GM18498 (cell line): ENCODE data around the gene AMH.
"Not testable (repeated sequence)": the region's sequence is repeated elsewhere in the genome, so short reads cannot be mapped to it uniquely, and the experiment has no call there.

Experiments
- ATAC-seq: cut with Tn5 transposase; IDR thresholded peaks from one replicate; pipeline ENCODE4 v1.9.1; 2021; ENCODE audit warnings: mild to moderate bottlenecking, moderate library complexity; ENCODE audit not compliant: unreplicated experiment

The AMH gene

DNA sequence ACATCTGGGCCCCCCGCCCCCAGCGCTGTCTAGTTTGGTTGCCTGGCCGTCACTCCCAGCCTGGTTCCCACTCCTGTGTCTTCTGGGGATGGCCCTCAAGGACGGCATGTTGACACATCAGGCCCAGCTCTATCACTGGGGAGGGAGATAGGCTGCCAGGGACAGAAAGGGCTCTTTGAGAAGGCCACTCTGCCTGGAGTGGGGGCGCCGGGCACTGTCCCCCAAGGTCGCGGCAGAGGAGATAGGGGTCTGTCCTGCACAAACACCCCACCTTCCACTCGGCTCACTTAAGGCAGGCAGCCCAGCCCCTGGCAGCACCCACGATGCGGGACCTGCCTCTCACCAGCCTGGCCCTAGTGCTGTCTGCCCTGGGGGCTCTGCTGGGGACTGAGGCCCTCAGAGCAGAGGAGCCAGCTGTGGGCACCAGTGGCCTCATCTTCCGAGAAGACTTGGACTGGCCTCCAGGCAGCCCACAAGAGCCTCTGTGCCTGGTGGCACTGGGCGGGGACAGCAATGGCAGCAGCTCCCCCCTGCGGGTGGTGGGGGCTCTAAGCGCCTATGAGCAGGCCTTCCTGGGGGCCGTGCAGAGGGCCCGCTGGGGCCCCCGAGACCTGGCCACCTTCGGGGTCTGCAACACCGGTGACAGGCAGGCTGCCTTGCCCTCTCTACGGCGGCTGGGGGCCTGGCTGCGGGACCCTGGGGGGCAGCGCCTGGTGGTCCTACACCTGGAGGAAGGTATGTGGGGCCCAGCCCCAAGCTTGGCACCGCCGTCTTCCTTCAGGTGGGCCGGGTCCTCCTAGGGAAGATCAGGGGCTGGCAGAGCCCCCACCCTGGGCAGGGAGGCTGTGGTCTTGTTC is at the start of gene AMH:
TSS of gene AMH (plus strand) at position 314 of the 857 bp plus-strand sequence. CDS start at position 324, 10 bp downstream.
- ATAC-seq = no peak

DNA sequence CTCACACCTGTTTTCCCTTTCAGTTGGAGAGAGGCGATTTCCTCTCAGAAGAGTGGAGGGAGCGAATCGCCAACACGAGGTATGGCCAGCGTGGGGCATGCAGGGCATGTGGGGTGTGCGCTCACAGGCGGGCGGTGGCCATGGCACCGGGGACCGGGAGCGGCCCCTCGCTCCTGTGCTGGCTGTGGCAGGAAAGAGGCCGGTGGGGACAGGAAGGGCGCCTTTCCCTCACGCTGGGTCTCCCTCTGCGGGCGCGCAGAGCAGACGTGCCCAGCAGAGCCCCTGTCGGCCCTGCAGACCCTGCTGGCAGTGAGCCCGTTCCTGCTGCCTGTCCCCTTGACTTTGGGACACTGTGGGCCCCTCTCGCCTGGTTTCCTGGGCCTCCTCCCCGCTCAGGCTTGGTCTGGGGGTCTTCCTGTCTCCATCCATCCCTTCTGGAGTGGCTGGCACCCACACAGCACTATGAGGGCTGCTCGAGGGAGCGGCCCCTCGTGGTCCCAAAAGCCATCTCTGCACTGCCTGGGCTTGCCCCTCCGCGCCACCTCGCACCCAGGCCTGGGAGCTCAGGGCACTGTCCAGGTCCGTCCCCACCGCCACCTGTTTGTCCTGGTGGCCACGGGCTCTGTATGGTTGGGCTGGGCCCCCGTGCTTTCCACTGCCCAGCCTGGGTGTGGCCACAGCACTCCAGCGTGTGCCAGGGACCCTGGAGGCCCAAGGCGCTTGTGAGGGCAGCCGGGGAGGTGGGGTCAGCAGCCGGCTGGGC is 49.1 kb upstream of the AMH start:
- no peak for ATAC-seq

DNA sequence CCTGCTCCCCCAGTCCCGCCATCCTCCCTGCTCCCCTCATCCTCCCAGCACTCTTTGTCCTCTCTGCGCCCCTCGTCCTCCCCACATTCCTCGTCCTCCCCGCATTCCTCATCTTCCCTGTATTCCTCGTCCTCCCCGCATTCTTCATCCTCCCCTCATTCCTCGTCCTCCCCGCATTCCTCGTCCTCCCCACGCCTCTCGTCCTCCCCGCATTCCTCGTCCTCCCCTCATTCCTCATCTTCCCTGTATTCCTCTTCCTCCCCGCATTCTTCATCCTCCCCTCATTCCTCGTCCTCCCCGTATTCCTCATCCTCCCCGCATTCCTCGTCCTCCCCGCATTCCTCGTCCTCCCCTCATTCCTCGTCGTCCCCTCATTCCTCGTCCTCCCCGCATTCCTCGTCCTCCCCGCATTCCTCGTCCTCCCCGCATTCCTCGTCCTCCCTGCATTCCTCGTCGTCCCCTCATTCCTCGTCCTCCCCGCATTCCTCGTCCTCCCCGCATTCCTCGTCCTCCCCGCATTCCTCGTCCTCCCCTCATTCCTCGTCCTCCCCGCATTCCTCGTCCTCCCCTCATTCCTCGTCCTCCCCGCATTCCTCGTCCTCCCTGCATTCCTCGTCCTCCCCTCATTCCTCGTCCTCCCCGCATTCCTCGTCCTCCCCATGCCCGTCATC is 48.4 kb upstream of the AMH start:
- not testable (repeated sequence) for ATAC-seq

DNA sequence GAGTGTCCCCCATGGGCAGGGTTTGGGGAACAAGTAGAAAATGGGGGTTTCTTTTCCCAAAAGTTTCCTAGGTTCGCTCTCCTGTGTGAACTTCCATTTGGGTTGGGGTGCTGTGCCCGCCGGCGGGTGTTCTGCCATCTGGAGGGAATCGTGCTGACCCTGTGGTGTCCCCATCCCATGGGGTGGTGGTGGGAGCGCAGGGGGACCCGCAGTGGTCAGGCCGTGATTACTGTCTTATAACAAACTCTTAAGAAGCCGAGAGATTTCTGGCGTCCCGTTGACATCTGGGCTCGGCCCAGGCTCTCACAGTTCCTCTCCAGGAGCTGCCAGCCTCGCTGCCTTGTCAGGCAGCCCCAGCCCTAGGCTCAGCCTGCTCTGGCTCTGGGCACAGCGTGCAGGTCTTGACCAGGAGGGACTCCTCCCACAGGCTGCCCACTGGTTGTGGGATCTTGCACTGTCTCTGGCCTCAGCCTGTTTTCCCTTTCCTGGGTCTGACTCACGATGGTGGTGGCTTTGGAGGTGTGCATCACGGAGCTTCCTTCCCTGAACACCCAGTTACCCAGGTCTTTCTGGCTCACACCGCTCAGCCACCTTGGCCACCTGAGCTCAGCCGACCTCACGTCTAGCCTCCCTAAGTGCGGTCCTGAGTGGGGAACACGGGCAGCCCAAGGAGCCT is 47.5 kb upstream of the AMH start:
- ATAC-seq = no peak

DNA sequence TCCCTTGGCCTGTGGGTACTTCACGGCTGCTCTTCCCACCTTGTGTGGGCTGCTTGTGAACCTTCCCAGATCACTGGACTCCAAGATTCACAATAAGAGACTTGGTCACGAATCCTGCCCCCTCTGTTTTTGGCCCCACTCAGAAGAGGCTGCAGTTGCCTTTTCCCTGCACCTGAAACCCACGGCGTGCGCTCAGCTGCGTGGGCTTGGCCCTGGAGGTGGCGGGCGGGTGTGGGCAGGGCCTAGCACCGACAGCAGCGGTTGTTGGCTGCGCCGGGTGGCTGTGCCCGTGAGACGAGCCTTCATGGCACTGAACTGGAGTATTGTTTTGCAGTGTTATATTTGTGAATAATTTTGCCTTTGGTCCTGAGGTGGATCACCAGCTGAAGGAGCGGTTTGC is 46.8 kb upstream of the AMH start:
- no peak for ATAC-seq

DNA sequence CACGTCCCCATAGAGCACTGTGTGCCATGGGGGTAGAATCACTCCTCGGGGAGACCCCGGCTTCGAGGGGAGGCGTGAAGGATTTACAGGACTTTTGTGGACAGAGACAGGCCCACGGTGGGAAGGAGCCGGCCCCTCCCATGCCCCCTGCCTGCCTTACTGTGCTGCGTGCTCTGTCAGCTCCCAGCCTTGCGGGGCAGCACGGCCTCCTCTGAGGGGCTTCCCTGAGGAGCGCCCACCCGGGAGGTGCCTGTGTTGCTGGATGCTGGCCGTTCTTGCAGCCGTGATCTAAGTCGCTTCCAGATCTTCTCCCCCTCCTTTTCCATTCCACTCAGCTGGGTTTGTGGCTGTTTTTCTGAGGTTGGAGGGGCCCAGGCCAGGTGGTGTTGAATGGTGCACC is 42.1 kb upstream of the AMH start:
- no peak for ATAC-seq

DNA sequence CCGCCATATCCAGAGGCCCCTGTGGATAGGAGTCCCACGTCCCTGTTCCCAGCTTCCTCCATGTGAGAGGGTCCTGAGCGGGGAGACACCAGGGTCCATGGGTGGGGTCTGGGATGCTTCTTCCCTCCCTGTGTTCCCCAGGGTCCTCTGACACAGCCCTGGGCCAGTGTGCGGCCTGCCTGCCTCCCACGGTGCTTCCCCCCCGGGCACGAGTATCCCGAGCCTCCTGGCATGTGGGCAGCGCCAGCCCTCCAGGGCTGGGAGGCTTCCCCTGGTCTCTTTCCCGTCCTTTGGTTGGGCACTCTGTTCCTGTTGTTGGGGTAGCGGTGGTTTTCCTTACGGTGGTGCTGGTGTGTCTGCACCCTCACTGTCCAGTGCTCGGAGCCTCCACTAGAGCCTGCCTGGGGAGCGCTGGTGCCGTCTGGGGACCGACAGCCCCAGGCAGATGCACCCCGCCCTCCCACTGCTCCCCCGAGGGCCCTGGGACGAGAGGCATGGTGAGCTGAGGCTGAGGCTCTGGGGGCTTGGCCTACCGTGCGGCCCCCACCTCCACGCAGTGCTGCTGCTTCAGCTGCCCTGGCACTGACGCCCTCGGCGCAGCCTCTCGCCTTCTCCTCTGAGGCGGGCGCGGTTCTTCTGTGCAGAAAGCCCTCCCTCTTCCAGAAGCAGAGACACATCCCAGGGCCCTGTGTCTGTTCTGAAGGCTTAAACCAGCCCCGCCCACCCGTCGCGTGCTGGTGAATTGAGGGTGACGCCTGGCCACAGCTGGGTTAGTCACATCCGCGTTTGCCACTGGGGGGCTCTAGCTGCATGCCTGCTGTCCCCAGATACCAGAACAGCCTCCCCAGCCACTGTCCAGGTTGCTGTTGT is 40.9 kb upstream of the AMH start:
- ATAC-seq = no peak

DNA sequence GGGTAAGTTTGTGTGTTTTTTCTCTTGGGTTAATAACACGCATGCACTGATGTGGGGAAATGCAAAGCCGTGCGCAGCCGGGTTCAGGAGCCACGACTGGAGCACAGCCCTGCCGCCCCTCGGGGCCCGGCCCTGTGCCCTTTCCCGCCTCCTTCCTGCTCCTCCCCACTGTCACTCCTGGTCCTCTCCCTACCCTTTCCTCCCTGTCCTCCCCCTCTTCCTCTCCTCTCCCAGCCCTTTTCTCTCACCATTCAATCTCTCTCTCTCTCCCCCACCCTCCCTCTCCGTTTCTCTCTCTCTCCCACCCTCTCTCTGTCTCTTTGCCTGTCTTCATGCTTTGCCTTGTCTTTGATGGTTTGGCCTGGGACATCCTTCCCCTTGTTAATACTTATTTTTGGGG is 40.1 kb upstream of the AMH start:
- ATAC-seq = no peak

DNA sequence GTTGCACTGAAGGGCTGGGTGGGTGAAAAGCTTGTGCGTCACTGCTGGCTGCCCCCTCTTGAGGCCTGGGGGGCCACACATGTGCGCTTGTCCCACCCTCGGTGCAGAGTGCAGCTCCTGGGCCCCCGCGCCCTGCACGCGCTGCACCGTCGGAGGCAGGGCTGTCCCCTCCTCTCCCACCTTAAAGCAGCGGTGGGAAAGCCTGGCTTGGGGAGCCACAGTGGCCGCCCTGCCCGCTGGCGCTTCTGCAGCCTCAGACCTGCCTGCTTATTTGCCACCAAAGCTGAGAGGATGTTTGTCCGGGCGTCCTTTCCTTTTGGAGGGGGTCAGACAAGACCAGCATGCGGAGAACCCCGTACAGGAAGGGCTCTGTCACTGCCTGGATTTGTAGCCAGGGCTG is 39.7 kb upstream of the AMH start:
- ATAC-seq = no peak

DNA sequence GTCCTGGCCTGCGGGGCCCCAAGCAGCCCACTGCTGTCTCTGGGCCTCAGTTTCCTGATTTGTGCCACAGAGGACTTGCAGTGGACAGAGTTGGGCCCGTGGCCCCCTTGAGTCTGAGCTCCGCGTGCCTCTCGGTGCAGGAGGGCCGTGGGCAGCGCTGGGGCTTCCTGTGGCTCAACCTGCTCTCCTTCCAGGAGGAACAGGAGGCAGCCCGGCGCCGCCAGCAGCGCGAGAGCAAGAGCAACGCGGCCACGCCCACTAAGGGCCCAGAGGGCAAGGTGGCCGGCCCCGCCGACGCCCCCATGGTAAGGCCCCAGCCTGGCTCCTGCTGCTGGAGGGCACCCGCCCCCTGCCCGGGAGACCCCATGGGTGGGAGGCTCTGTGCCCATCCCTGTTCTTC is 38.9 kb upstream of the AMH start:
- ATAC-seq = no peak

DNA sequence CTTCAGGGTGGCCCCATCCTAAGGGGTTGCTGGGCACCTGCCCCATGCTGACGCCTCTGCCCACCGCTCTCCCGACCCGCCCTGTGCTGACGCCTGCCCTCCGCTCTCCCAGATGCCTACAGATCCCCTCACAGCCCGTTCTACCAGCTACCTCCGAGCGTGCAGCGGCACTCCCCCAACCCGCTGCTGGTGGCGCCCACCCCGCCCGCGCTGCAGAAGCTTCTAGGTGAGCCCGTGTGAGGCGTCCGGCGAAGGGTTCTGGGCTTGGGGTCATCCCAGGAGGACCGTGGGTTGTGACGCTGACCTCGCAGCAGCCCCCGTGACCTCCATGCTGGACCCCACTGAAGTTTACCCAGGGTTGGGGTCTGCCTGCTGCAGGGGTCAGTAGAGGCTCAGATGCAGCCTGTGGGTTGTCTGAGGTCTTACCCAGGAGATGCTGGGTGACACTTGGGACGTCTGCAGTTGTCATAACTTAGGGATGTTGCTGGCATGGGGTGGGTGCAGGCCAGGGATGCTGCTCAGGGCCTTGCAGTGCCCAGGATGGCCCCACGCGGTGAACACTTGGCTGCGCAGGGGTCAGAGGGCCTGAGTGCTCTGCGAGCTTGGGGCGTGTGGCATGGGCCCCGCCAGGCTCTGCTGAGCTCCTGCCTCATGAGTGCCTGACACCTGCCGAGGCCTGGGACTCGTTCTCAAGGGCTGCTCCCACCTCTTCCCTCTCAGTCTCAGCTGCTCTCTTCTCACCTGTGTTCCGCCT is 38.0 kb upstream of the AMH start:
- ATAC-seq = no peak

DNA sequence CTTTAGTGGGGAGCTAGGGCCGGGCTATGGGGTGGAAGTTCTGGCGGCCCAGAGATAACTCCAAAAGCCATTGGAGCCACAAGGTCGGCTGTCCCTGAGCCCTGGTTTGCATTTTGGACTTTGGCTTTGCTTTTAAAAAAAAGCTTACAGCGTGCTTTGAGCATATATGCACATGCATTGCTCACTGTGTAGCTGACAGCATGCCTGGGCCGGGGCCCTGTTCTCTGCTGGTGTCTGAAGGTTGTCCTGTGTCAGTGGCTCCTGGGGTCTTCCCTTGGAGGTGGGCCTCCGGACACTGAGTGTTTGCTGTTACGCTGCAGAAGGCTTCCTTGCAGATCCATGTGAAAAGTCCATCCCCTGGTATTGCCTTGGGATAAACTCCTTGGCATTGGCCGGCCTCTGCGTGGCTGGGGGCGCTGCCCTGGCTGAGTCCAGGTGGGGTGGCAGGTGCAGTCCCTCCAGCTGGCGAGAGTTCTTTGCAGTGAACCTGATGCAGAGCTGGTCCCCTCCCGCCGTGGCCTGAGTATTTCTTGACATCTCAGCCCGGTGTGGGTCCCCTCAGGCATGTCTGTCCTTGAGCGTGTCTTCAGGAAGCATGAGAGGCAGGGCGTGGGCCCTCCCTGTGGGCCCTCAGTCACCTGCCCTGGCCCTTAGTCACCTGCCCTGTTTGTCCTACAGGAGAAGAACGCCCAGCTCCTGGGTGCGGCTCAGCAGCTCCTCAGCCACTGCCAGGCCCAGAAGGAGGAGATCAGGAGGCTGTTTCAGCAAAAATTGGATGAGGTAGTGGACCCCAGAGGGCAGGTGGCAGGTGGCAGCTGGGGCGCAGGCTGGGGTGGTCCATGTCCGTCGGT is 36.0 kb upstream of the AMH start:
- ATAC-seq = no peak

DNA sequence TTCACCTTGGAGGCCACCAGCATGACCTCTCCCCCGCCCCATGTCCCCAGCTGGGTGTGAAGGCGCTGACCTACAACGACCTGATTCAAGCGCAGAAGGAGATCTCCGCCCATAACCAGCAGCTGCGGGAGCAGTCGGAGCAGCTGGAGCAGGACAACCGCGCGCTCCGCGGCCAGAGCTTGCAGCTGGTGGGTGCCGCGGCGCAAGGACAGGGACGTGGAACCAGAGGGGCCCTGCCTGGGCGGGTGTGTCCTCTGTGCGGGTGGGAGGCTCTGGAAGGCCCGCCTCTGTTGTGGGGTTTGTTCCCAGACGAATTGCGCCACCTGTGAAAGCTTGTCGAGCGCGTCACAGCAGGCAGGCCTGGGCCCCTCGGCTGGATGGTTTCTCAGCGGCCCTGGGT is 35.3 kb upstream of the AMH start:
- no peak for ATAC-seq

DNA sequence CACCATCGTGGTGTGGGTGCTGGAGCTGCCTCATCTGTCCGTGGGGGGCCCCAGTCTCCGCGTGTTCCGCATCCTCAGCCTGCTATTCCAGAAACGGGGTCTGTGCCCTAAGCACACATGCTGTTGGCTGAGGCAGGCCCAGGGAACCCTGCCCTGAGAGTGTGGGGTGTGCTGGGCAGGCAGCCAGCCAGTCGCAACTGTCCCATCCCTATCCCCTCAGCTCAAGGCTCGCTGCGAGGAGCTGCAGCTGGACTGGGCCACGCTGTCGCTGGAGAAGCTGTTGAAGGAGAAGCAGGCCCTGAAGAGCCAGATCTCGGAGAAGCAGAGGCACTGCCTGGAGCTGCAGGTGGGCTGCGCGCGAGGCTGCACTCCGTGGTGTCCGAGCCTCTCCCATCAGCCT is 34.9 kb upstream of the AMH start:
- ATAC-seq = no peak

DNA sequence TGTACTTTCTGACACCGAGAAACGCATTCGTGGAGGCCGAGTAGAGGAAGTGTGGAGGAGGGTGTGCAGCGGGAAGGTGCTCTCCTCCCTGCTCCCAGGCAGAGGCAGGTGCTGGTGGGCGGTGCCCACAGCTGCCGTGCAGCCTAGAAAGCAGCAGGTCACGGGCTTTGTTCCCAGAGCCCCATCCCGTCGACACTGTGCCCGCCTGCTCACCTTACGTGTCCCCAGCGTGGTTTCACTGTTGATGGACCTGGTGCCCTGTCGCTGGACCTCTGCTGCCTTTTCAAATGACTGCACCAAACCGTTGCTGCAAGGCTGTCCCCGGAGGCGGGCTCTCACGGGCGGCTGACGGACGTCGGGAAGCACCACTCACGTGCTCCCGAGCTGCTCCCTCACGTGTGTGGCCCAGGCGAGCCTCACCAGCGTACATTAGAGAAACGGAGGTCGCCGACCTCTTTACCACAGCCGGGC is 33.8 kb upstream of the AMH start:
- no peak for ATAC-seq

DNA sequence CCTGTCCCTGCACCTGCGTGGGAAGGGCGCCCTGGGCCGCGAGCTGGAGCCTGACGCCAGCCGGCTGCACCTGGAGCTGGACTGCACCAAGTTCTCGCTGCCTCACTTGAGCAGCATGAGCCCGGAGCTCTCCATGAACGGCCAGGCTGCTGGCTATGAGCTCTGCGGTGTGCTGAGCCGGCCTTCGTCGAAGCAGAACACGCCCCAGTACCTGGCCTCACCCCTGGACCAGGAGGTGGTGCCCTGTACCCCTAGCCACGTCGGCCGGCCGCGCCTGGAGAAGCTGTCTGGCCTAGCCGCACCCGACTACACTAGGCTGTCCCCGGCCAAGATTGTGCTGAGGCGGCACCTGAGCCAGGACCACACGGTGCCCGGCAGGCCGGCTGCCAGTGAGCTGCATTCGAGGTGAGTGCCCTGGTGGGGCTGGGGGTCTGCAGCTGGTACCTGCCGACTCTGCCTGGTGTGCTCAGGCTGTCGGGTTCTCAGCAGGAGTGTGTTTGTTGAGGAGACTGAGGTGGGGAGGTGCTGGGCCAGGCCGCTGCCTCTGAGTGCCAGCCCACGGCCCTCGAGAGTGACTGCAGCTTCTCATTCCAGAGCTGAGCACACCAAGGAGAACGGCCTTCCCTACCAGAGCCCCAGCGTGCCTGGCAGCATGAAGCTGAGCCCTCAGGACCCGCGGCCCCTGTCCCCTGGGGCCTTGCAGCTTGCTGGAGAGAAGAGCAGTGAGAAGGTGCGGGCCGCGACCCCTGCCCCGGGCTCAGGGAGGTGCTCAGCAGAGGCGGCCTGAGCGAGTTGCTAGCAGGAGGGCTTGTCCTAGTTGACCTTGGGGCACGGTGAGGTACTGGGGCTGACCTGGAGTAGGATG is 32.5 kb upstream of the AMH start:
- ATAC-seq = no peak

DNA sequence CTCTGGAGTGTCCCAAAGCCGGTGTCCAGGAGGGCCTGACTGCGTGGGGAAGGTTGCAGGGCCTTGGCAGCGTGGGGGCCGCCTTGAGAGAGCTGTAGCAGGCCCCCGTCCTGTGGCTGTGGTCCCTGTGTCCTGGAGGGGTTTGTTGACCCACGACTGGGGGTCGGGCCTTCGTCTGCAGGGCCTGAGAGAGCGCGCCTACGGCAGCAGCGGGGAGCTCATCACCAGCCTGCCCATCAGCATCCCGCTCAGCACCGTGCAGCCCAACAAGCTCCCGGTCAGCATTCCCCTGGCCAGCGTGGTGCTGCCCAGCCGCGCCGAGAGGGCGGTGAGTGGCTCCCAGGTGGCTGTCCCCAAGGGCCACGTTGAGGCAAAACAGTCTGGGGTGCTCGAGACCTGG is 31.5 kb upstream of the AMH start:
- ATAC-seq = no peak

DNA sequence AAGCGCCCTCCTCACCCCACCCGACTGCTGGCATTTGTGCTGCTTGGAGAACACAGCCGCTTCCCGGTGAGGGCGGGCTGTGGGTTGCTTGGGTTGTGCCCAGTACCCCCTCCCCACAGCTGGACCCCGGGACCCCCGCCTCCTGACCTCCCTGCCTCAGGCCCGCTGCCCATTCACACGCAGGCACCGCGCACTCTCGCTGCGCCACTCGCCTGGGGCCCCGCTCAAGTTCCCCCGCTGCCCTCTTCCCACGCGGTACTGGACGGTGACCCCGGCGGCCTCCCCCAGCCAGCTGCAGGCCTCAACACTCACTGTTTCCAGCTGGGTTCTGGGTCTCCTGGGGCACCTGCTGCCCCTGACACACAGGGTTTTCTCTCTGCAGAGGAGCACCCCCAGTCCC is 29.4 kb upstream of the AMH start:
- ATAC-seq = no peak
